ENCODE data around the gene IKBKE. TPM values are rescaled to one million over a fixed set of nuclear protein-coding genes. Genes with fewer than 3 reads are reported as not detected.

IKBKE gene
- total and polyA plus RNA-seq, 2 donors (not counting 3 experiments of a cell fraction or from before 2014, with no cell fraction given): 17.9 to 20.7 TPM

DNA sequence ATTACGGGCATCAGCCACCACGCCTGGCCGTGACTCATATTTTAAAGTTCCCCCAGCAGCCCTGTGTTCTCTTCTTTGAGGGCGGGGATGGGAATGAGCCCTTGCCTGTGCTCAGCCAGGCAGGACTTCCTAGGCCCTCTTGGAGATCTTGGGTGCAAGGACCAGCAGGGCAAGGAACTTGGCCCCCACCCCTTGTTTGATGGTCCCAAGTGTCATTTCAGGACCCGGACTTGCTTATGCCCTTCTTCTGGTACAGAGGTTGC, 46.4 kb downstream of the IKBKE start:
- CTCF ChIA-PET: no interaction called here
- Histone ChIP-seq H3K79me2 (ENCODE audit: control insufficient read depth, insufficient read depth, low read length) (no peaks in the 10 kb centered on the region), H3K27ac (ENCODE audit: insufficient read depth, low read depth, low read length) (no peak overlapping the region), H2AFZ (ENCODE audit: low read depth, low read length) (no peak overlapping the region), H3K4me1 (ENCODE audit: control insufficient read depth, extremely low read depth, insufficient read depth, low read length) (no peaks in the 10 kb centered on the region), H3K9me1 (replicated peaks; ENCODE audit: control insufficient read depth, extremely low read depth, insufficient read depth, low read length) (no peaks in the 10 kb centered on the region), H3K27me3 (ENCODE audit: control insufficient read depth in 2 of 2, insufficient read depth in 2 of 2, low read length in 2 of 2) (peaks cover 10 to 12% of the 10 kb centered on the region in 2 experiments), H4K20me1 (replicated peaks; ENCODE audit: control insufficient read depth, extremely low read depth, insufficient read depth, low read length) (no peaks in the 10 kb centered on the region), H3K9me3 (replicated peaks; ENCODE audit: control insufficient read depth, insufficient read depth, low read length) (no peaks in the 10 kb centered on the region), H3K4me2 (ENCODE audit: insufficient read depth, low read length) (no peak overlapping the region), H3K9ac (replicated peaks; ENCODE audit: extremely low read depth, insufficient read depth, low read length) (no peak overlapping the region), H3K4me3 (replicated peaks in 1 of 3; ENCODE audit: insufficient read depth in 1 of 3, low read depth in 1 of 3, low read length in 3 of 3) (no peak overlapping the region), H3K36me3 (ENCODE audit: control insufficient read depth in 2 of 2, extremely low read depth in 1 of 2, insufficient read depth in 2 of 2, low read length in 2 of 2) (no peaks in the 10 kb centered on the region)
- POLR2A ChIA-PET: no interaction called here
- TF ChIP-seq JUN (IDR thresholded peaks at IDR 0.05; ENCODE audit: borderline replicate concordance, insufficient read depth, insufficient read length, low read depth) (no peak), POLR2A (IDR thresholded peaks at IDR 0.05; ENCODE audit: low read depth, low read length) (no peak), GATA2 (IDR thresholded peaks at IDR 0.05; ENCODE audit: insufficient read depth, insufficient read length, low read depth, low read length) (no peak), EZH2 (IDR thresholded peaks at IDR 0.05; ENCODE audit: borderline replicate concordance, low read depth, low read length, severe bottlenecking) (no peak), MYC (IDR thresholded peaks at IDR 0.05; ENCODE audit: low read depth, low read length) (no peak)
- FAIRE-seq (no peak), DNase-seq (ENCODE audit: low read depth, low spot score) (no peak)
- dilution Hi-C loops (cut with MboI; ENCODE audit: extremely low pct_ligation_motif_present, low sequenced_read_pairs): no loop called here
- intact Hi-C loops (cut with micrococcal nuclease): no loop called here
- no TSS peak for BruUV-seq (replicated peaks)

DNA sequence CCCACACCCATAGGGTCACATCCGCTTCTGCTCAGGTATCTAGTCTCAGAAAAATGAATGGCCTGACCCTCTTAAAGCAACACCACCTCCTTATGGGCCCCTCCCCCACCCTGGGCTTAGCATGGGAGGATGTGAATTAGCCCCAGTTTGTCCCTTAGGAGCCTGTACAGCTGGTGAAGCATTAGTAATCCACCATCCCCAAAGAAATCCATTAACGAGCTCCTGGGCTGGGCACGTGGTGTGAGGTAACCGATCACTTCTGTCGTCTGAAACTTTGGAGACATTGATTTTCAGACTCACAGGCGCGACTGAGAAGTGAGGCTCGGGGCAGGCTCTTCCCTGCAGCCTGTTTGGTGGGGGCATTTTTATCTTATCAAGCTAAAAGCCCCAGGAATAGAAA, 47.5 kb downstream of the IKBKE start:
- intact Hi-C loops (cut with micrococcal nuclease): no loop called here
- no peaks in the 10 kb centered on the region for H4K20me1 ChIP-seq (replicated peaks; ENCODE audit: control insufficient read depth, extremely low read depth, insufficient read depth, low read length)
- ChIA-PET CTCF (interaction anchor here (0.8 to 1.7 kb wide), 3 partner anchors 27 to 38 kb away, joined by 3 to 5 read pairs (median 4); no protein-coding TSS in a partner anchor), POLR2A (no interaction called here)
- H3K4me3 ChIP-seq (replicated peaks in 1 of 3; ENCODE audit: insufficient read depth in 1 of 3, low read depth in 1 of 3, low read length in 3 of 3): no peak overlapping the region
- no peaks in the 10 kb centered on the region for H3K36me3 ChIP-seq (ENCODE audit: control insufficient read depth in 2 of 2, extremely low read depth in 1 of 2, insufficient read depth in 2 of 2, low read length in 2 of 2)
- peaks cover 12% of the 10 kb centered on the region in 2 experiments for H3K27me3 ChIP-seq (ENCODE audit: control insufficient read depth in 2 of 2, insufficient read depth in 2 of 2, low read length in 2 of 2)
- no peaks in the 10 kb centered on the region for H3K9me1 ChIP-seq (replicated peaks; ENCODE audit: control insufficient read depth, extremely low read depth, insufficient read depth, low read length)
- no peaks in the 10 kb centered on the region for H3K9me3 ChIP-seq (replicated peaks; ENCODE audit: control insufficient read depth, insufficient read depth, low read length)
- no peak overlapping the region for H2AFZ ChIP-seq (ENCODE audit: low read depth, low read length)
- no peak overlapping the region for H3K4me2 ChIP-seq (ENCODE audit: insufficient read depth, low read length)
- dilution Hi-C loops (cut with MboI; ENCODE audit: extremely low pct_ligation_motif_present, low sequenced_read_pairs): no loop called here
- H3K27ac ChIP-seq (ENCODE audit: insufficient read depth, low read depth, low read length): no peak overlapping the region
- TF ChIP-seq EZH2 (IDR thresholded peaks at IDR 0.05; ENCODE audit: borderline replicate concordance, low read depth, low read length, severe bottlenecking) (no peak), POLR2AphosphoS5 (IDR thresholded peaks at IDR 0.05; ENCODE audit: insufficient read depth, low read depth, low read length) (no peak), JUN (IDR thresholded peaks at IDR 0.05; ENCODE audit: borderline replicate concordance, insufficient read depth, insufficient read length, low read depth) (no peak), POLR2A (IDR thresholded peaks at IDR 0.05; ENCODE audit: low read depth, low read length) (no peak), MYC (IDR thresholded peaks at IDR 0.05; ENCODE audit: low read depth, low read length) (no peak), FOS (IDR thresholded peaks at IDR 0.05; ENCODE audit: borderline replicate concordance, insufficient read depth, low read length) (no peak), GATA2 (IDR thresholded peaks at IDR 0.05; ENCODE audit: insufficient read depth, insufficient read length, low read depth, low read length) (no peak)
- TF ChIP-seq, protein P1, sequence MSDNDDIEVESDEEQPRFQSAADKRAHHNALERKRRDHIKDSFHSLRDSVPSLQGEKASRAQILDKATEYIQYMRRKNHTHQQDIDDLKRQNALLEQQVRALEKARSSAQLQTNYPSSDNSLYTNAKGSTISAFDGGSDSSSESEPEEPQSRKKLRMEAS (IDR thresholded peaks at IDR 0.05; ENCODE audit: insufficient read depth, insufficient read length): no peak
- TF ChIP-seq, protein P2, sequence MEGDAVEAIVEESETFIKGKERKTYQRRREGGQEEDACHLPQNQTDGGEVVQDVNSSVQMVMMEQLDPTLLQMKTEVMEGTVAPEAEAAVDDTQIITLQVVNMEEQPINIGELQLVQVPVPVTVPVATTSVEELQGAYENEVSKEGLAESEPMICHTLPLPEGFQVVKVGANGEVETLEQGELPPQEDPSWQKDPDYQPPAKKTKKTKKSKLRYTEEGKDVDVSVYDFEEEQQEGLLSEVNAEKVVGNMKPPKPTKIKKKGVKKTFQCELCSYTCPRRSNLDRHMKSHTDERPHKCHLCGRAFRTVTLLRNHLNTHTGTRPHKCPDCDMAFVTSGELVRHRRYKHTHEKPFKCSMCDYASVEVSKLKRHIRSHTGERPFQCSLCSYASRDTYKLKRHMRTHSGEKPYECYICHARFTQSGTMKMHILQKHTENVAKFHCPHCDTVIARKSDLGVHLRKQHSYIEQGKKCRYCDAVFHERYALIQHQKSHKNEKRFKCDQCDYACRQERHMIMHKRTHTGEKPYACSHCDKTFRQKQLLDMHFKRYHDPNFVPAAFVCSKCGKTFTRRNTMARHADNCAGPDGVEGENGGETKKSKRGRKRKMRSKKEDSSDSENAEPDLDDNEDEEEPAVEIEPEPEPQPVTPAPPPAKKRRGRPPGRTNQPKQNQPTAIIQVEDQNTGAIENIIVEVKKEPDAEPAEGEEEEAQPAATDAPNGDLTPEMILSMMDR (IDR thresholded peaks at IDR 0.05; ENCODE audit: extremely low read depth in 1 of 2, insufficient read depth in 1 of 2, low read depth in 1 of 2, low read length in 2 of 2): no peak
- DNase-seq (ENCODE audit: low read depth, low spot score) (no peak), FAIRE-seq (no peak)
- no peak overlapping the region for H3K9ac ChIP-seq (replicated peaks; ENCODE audit: extremely low read depth, insufficient read depth, low read length)
- BruUV-seq (replicated peaks): no TSS peak
- no peaks in the 10 kb centered on the region for H3K4me1 ChIP-seq (ENCODE audit: control insufficient read depth, extremely low read depth, insufficient read depth, low read length)
- no peaks in the 10 kb centered on the region for H3K79me2 ChIP-seq (ENCODE audit: control insufficient read depth, insufficient read depth, low read length)

Data from endothelial cell of umbilical vein (primary cell).